HG02885 (cell line): Measurements from ENCODE around the gene AP2B1.

Experiments
- ATAC-seq: cut with Tn5 transposase; IDR thresholded peaks from one replicate; pipeline ENCODE4 v1.9.1; 2021; ENCODE audit warnings: mild to moderate bottlenecking; ENCODE audit not compliant: unreplicated experiment, poor library complexity

AP2B1 gene

DNA sequence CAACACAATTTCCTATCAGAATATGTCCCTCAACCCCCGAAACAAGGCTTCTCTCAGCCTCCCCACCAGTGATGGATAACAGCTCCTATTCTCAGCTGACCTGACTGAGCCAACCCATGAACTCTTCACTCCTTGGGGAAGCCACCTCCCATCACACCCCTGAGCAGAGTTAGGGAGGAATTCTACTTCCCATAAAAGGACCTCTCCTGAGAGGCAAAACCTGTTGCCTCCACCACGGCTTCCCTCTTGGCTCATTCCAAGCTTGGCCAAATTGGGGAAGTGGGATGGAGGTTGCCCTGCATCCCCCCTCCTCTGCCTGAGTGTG is 138.6 kb downstream of the AP2B1 start:
- no peak for ATAC-seq

DNA sequence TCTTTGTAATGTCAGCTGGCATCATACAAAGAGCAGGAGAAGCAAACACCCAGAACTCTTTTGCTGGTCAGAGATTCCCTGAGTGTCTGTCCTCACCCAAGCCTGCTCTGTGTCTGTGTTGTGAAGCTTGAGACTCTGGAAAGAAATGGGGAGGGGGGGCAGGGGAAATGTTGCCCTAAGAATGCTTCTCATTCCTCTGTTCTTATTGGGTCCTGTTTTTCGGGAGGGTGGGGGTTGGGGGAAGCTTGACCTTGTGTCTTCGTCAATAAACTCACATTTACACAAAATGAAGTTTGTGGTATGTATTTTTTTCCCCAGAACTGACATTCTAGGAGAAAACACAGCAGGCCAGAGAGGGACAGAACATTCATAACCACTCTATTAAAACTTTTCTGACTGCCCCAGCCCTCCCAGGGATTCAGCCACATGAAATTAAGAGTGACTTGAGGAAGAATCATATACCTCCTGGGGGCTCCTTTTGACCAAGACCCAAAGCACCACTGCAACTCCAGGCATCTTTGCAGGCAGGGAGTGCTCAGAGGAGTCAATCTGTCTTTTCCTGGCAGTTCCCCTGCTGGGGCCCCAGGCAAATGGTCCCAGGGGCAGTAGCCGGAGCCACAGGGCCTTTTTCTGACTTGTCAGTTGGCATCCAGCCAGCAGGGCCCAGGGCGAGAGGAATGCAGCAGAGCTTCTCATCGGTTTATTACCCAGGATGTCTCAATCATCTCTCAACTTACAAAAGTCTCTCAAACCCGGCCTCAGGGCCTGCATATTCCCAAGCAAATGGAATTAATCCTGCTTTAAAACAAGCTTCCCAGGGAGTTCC is 139.2 kb downstream of the AP2B1 start:
- ATAC-seq, result no peak

DNA sequence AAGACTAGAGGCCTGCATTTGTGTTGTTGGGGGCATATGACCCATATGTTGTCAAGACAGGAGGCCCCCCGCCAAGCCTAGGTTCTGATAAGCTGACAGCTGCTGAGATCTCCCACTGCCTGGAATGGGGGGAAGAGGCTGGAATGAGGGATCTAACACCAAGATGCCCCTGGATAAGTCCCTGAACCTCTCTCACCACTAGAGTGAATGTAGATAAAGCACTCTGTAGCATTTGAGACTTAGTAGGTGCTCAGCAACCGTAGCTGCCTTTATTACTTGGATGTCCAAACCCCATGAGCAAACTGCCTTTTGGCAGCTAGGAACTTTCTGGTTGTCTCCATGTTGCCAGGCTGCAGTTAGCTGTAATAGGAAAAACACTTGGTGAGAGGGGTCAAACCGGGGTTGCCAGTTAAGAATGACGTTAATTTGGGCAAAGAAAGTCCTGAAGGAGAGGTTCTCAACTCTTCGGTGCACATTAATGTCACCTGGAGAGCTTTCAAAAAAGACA is 139.9 kb downstream of the AP2B1 start:
- ATAC-seq, result no peak

DNA sequence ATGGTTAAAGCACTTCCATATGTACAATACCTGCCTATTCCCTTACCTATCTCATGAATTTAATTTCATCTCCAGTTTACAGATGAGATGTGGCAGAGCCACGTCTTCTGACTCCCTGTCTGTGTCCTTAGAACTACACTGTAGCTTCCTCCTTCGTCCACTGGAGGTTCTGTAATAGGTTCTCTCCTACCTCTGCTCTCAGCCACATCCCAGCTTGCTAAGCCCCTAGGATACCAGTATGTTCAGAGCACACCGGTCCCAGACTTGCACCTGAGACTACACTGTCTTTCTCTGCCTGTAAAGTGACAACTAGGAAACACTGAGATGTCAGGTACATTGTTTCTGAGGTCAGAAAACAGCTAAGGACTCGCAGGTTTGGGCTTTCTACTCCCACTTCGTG is 140.5 kb downstream of the AP2B1 start:
- ATAC-seq, result no peak

DNA sequence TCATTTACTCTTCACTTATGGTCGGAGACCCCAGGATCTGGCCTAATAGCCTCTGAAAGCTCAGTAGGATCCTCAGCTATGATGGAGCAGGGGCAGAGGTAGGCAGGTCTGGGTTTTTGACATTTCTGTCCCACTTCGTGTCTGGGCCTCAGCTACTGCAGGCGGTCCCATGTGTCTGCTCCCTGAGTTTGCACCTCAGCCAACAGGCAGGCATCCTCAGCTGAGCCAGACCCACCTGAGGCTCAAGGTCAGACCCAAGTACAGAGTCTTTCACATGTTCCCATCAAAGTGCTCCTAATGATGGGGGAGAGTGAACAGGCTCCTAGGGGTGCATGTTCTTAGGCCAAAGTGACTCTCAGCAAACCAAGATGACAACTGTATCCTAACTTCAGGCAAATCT is 141.4 kb downstream of the AP2B1 start:
- ATAC-seq, result no peak

DNA sequence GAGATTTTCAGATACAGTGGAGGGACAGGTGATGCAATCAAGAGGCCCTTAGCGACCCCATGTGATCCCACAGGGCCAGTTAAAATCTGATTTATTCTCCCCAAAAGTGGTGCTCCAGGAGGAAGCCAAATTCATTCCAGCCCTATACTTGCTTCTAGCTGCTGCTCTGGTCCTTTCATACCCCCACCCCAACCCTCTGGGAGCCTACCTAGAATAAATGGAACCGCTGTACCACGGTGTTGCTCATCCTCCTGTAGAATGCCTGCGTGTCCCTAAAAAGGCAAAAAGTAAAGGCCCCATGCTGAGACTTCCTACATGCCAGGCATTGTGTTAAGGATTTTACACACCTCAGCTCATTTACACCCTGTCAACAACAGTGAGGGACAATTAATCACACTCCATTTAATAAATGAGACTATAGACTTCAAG is 142.3 kb downstream of the AP2B1 start:
- ATAC-seq, result no peak

DNA sequence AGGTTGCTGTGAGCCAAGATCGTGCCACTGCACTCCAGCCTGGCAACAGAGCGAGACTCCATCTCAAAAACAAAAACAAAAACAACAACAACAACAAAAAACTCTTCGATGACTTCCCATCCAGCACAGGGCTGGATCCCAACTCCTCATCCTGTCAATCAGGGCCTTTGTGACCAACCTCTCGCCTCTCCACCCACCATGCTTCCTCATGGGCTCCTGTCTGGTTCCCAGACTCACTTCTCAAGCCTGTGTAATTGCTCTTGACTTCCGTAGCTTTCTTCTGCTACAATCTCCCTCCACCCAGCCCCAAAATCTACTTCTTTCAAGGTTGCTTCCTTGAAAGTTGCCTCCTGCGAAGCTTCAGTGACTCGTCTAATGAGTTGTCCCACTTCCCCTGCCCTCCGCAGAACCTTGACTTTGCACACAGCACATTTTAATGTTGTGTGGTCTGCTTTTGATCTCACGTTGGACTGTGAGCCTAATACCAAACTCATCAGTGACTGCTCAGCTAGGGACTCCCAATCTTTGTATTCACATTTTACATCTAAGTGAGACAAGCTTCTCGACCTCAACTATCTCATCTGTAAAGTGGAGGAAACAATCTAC is 143.4 kb downstream of the AP2B1 start:
- no peak for ATAC-seq

DNA sequence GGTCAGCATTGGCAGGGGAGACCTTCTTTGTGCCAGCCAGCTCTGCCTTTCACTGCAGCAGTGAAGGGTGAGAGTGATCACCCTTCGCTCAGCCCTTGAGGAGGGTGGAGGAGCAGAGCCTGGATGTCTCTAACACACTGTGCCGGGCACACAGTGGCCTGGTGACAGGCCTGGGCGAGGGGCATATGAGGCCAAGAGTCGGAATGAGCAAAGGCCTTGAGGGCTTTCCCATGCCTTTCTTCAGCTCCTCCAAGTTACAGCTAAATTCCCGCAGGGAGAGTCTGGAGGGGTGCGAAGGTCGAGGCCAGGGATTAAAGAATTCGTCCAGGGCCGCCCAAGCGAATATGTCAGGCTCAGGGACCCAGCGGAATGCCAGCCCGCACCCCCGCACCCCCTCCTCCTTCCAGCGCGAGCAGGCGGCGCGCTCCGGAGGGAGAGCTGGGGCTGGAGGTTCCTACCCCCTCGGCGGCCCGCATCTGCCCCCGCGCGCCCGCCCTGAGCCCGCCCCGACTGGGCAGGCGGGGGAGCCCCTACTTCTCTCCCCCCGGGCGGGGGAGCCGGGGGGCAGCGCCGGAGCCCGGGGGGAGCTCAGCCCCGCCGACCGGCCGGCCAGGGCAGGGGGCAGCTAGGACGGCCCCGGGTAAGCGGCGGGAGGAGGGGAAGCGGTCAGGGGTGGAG is 144.3 kb downstream of the AP2B1 start, which contains the start of gene RASL10B:
Gene RASL10B, plus strand, starts transcription at position 401 of the 678 bp plus-strand sequence. CDS start 3,546 bp downstream, outside the sequence.
- no peak for ATAC-seq

DNA sequence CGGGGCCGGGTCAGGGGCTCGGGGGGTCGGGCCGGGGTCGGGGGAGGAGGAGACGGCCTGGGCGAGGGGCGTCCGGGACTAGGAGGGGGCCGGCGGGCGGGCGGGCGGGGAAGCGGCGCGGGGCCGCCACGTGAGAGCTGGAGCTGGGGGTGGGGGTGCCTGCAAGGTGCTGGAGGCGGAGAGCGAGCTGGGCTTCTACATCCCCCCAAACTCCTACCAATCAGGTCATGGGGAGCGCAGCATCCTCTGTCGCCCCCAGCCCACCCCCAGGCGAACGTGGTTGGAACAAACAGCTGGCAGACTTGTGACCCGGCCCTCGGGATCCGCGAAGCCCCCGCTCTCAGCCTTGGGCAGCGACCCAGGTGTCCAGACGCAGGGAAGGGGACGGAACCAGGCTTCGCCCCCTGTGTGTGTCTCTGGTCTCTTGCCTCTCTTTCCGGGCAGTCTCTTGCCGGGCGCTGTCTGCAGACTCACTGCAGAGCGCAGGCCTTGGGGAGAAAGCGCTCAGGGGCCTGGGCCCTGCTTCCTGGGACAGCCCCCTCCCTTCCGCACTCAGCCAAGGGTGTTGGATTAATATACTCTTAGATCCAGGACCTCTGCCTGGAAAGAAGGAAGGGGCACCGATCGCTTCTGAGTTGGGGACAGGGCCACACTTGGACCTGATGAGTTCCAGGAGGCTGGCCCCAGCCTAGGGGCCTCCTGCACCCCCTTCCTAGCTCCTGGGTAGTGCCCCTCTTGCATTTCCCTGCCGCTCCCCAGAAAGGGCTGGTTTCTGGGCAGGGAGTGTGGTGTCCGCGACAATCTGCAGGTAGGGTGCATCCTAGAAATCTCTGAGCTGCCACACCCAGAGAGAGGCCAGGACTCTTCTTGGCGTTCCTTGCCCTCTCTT is 145.0 kb downstream of the AP2B1 start:
- ATAC-seq, result no peak

DNA sequence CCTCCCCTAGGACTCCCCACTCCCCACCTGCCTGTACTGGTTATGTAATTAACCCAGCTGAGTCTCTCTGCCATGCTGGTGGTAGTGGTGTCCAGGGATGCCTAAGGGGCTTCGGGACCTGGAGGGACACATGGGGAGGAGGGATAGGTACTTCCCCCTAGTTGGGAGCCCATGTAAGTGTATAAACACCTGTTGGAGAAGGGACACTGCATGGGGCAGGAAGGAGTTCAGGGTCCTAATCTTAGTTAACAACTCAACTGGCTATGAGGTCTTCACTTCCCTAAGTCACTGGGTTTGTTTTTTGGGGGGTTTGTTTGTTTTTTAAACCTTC is 145.6 kb downstream of the AP2B1 start:
- no peak for ATAC-seq

DNA sequence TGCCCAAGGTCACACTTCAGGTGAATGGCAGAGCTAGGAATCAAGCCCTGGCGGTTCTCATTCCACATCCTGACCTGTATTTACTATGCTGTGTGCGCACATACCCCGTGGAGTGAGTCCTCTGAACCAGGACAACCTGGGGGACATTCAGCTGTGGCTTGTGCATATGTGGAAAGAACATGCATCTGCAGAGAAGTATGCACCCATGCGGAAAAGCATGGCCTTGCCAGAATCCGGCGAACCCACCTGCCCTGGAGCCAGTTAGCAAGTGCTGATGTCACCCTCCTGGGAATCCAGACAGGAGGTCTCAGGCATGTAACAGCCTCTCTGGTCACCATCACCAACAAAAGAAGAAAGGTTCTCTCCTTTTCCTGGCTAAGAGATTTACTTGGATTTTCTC is 146.2 kb downstream of the AP2B1 start:
- no peak for ATAC-seq

DNA sequence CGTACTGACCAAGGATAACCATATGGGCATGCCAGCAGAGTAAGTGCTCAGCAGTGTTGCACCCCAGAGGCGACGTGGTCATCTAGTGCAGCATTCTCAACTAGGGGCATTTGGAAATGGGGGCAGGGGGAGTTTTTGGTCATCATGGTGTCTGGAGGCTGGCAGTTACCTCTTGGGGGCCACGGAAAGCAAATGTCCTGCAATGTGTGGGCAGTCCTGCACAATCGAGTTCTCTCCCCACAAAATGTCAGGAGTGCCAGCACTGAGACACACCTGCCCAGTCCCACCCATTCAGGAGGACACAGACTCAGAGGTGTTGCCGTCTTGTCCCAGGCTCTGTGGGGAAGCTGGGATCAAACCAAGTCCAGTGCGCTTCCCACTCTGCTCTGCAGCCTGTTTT is 147.3 kb downstream of the AP2B1 start:
- ATAC-seq, result no peak

DNA sequence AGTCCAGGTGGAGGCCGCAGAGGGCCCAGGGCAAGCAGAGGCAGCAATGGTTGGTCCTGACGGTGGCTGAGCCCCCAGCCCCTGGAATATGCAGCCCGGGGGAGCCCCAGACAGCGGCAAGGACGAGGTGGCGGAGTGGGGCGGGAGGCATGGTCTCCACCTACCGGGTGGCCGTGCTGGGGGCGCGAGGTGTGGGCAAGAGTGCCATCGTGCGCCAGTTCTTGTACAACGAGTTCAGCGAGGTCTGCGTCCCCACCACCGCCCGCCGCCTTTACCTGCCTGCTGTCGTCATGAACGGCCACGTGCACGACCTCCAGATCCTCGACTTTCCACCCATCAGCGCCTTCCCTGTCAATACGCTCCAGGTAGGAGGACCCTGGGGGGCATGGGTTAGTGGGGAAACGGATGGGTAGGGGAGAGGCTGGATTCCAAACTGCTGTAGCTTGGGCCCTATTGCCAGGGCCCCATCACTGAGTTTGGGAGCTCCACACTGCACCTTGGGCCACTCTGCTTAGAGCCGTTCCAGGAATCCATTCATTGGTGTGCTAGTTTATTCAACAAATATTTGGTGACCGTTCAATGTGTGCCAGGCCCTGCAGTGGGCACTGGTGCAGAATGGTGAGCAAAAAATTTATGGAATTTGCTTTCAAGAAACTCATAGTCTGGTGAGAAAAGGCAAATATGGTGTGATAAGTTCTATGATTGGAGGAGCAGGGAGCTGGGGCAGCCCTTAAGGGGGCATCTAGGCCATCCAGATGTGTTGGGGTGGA is 148.1 kb downstream of the AP2B1 start:
- ATAC-seq, result no peak

DNA sequence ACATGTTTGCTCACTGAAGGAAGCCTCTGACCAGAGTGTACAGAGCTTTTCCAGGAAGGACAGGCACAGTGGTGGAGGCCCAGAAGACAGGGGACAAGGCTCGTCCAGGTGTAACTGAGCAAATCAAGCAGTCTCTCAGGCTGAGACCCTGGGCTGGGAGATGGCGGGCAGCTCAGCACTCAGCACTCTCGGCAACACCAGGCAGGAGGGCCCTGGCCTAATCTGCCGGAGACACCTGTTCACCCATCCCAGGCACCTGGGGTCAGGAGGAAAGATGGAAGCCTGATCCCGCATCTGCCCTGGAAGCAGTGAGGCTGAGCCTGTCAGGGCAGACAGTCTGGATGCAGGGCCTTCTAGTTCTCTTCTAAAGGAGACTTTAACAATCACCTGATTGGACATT is 149.1 kb downstream of the AP2B1 start:
- no peak for ATAC-seq

DNA sequence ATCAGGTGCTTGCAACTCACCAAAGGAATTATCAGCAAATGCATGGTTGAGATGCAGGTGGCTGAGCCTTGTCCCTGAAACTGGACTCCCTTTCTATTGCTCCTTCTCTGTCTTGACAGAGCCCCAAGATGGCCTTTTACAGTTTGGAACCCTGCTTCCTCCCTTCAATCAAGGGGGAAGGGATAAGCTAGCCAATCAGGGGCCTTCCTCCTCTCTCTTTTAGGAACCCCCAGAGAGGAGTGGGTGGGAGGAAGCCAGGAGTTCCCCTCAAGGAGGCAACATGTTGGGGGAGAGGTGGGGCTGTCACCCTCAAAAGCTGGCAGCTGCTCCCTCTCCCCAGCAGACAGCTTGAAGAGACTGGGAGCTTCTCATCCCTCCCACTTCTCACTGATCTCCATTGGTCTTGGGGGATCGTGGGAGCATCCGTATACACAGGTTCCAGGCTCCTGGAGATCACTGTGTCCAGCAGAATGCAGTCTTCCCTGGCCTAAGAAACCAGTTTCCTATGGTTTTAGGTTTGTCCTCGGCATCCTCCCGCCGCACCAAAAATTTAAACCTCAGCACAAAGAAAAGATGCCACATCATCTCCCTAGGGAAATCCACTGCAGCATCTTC is 151.5 kb downstream of the AP2B1 start:
- no peak for ATAC-seq

DNA sequence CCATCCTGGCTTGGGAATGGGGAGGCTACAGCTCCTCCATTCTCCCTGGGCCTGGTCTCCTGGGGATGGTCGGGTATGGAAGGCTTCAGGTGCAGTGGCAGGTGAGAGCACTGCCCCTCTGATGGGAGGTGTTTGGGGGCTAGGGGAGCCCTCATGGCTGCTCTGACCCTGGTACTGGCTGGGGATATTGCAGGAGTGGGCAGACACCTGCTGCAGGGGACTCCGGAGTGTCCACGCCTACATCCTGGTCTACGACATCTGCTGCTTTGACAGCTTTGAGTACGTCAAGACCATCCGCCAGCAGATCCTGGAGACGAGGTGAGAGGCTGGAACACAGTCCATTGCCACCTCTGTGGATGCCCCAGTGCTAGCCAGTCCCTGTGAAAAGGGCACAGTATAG is 153.1 kb downstream of the AP2B1 start:
- ATAC-seq, result no peak

DNA sequence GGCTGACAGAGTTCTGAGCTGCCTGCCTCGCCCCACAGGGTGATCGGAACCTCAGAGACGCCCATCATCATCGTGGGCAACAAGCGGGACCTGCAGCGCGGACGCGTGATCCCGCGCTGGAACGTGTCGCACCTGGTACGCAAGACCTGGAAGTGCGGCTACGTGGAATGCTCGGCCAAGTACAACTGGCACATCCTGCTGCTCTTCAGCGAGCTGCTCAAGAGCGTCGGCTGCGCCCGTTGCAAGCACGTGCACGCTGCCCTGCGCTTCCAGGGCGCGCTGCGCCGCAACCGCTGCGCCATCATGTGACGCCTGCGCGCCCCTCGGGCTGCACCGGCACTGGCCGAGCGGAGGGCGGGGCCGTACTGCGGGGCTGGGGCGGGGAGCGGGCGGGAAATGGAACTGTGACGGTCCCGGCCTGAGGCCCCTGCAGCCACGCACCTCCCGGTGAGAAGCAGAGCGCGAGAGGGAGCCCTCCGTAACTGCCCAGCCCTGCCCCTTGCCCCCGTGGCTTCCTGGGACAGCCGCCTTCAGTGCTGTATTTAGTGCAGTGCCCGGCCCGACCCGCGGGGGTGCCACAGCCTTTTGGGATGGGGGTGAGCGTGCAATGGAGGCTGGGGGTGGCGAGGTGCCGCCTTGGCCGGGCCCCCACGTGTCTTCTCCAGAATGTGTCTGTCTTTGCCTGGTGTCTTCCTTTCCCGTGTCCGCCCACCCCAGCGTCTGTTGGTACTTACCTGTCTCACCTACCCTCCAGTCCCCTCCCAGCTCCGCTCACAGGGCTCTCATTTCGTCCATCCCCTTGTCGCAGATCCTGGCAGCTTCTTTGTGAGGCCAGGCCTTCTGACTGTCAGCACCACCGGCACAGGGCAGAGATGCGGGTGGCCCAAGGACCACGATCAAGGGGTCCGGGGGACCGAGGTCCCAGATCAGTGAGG is 154.1 kb downstream of the AP2B1 start:
- ATAC-seq, result no peak

DNA sequence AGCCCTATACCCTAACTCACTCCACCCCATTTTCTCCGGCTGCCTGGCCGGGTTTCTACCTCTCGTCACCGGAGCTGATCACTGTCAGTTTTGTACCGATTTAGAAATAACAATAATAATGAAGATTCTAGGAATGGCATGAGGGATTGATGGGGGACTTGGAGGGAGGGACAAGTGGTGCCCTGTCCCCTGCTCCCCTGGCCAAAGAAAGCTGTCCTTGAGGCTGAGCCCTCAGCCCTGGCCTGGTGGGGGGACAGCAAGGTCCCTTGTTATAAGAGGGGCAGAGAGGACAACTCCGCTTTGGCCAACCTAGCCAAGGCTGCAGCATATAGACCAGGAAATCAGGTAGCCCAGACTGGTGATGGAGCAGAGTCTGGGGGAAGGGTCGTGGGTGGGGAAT is 155.4 kb downstream of the AP2B1 start:
- ATAC-seq, result no peak
